ENCODE data around the gene NDOR1. TPM values are rescaled to one million over a fixed set of nuclear protein-coding genes. Genes with fewer than 3 reads are reported as not detected.

The NDOR1 gene
- total RNA-seq, 1 experiment from 2014 or later, result 7.8 TPM

DNA sequence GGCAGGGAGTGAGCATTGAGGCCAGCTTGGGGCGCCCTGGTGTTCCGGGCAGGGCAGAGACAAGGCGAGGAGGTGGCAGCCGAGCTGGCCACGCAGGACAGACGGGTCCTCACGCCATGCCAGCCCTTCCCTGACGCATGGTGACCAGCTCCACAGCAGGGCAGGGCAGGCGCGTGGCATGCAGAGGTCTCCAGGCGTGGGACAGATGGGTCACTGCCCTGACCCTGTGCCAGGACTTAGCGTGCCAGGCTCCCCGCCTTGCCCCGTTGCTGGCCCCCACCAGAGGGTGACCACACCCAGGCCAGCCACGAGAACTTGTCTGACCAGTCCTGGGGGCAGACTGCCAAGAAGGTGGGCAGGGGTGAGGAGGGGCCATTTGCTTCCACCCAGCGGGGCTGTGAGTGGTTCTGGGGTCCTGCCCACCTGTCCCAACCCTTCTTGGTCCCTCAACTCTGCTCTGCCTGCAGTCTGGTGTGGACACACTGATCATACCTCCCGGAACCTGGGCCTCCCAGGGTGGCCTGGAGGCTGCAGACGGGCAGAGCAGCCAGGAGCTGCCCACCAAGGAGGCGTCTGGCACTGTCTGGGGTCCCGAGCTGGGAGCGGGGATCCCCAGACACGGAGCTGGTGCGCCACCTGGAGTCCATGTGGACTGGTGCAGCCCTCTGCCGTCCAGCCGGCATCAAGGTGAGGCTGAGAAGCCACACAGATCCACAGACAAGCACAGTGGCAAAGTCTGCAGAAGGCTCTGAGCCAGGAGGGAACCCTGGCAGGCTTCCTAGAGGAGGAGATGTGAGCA, 21.8 kb downstream of the NDOR1 start, which contains the start of gene RNF224:
RNF224 (plus strand) TSS at position 449 of the 799 bp plus-strand sequence. CDS start 834 bp downstream, outside the sequence.
- Histone ChIP-seq H3K4me2 (ENCODE audit: low read depth, low read length, poor library complexity, severe bottlenecking) (no peak within 1 kb of the TSS), H3K4me1 (ENCODE audit: low read length) (peaks cover 22% of the 10 kb centered on the region)

DNA sequence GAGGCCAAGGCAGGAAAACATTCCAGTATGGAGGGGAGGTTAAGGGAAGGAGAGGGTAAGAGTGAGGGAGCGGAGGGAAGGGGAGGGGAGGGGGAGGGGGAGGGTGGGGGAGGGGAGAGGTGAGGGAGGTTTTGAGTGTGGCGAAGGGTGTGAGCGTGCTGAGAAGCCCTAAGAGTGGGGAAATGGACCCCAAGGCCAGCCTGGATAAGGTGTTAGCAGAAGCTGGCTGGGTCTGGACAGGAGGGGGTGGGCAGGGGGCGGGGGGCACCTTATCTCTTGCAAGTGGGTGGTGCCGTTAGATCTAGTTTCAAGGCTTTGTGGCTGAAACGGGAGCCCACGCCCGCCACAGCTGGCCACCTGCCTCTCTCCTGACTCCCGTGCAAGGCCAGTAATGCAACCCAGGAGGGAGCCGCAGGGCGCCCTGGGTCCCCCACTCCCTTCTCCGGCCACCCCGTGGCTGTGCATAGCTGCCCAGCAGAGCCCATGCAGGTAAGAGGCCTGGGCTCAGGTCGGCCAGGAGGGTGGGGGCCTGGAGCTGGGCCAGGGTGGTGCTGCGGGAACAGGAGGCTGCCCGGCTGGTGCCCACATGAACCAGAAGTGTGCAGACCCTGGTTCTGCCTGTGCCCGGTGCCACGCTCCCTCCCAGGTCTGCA, 22.5 kb downstream of the NDOR1 start:
- no peak overlapping the region for H3K27ac ChIP-seq (ENCODE audit: low read length)
- no peaks in the 10 kb centered on the region for H3K27me3 ChIP-seq (ENCODE audit: low read length)
- peaks cover 15% of the 10 kb centered on the region for H3K4me1 ChIP-seq (ENCODE audit: low read length)
- H3K9me3 ChIP-seq (ENCODE audit: low read length), result no peaks in the 10 kb centered on the region
- no peaks in the 10 kb centered on the region for H4K20me1 ChIP-seq (ENCODE audit: insufficient read depth, low read depth, low read length)
- no peak for DNase-seq
- H3K9me2 ChIP-seq (replicated peaks; ENCODE audit: insufficient read depth, low read length), result no peaks in the 10 kb centered on the region
- H3K4me3 ChIP-seq (ENCODE audit: low read length), result no peak overlapping the region
- no peak overlapping the region for H3K9ac ChIP-seq (ENCODE audit: low read length)
- H2AFZ ChIP-seq (ENCODE audit: low read length), result no peak overlapping the region
- no peaks in the 10 kb centered on the region for H3K36me3 ChIP-seq (ENCODE audit: insufficient read depth, low read length)
- no peak overlapping the region for H3K4me2 ChIP-seq (ENCODE audit: low read depth, low read length, poor library complexity, severe bottlenecking)
- no peaks in the 10 kb centered on the region for H3K79me2 ChIP-seq (ENCODE audit: low read length)

More for the DNA sequence above, 21.8 kb downstream of the NDOR1 start, which contains the start of gene RNF224:
- Histone ChIP-seq H2AFZ (ENCODE audit: low read length) (no peak within 1 kb of the TSS), H3K9me3 (ENCODE audit: low read length) (no peaks in the 10 kb centered on the region), H3K79me2 (ENCODE audit: low read length) (no peaks in the 10 kb centered on the region), H3K36me3 (ENCODE audit: insufficient read depth, low read length) (no peaks in the 10 kb centered on the region), H3K9ac (ENCODE audit: low read length) (no peak within 1 kb of the TSS), H3K9me2 (replicated peaks; ENCODE audit: insufficient read depth, low read length) (no peaks in the 10 kb centered on the region), H3K27me3 (ENCODE audit: low read length) (no peaks in the 10 kb centered on the region), H3K4me3 (ENCODE audit: low read length) (no peak within 1 kb of the TSS), H3K27ac (ENCODE audit: low read length) (no peak within 1 kb of the TSS), H4K20me1 (ENCODE audit: insufficient read depth, low read depth, low read length) (no peaks in the 10 kb centered on the region)
- DNase-seq, result peak; percentile 95

DNA sequence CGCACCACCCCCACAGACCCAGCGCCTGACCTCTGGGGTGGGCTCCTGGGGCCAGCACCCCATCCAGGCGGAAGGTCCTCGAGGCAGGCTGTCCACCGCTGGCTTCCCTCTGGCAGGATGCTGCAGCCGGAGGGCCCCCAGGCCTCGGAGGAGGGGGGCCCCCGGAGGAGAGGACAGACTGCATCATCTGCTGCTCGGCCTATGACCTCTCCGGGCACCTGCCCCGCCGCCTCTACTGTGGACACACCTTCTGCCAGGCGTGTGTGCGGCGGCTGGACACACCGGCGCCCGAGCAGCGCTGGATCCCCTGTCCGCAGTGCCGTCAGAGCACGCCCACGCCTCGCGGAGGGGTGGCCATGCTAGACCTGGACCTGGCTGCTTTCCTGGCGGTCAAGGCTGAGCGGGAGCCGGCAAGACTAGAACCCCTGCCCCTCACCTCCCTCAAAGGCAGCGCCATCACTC, 23.0 kb downstream of the NDOR1 start:
- no peak overlapping the region for H3K4me2 ChIP-seq (ENCODE audit: low read depth, low read length, poor library complexity, severe bottlenecking)
- H4K20me1 ChIP-seq (ENCODE audit: insufficient read depth, low read depth, low read length), result no peaks in the 10 kb centered on the region
- no peaks in the 10 kb centered on the region for H3K36me3 ChIP-seq (ENCODE audit: insufficient read depth, low read length)
- H3K27me3 ChIP-seq (ENCODE audit: low read length), result no peaks in the 10 kb centered on the region
- no peaks in the 10 kb centered on the region for H3K9me2 ChIP-seq (replicated peaks; ENCODE audit: insufficient read depth, low read length)
- no peaks in the 10 kb centered on the region for H3K79me2 ChIP-seq (ENCODE audit: low read length)
- H3K4me3 ChIP-seq (ENCODE audit: low read length), result no peak overlapping the region
- H3K4me1 ChIP-seq (ENCODE audit: low read length), result peaks cover 13% of the 10 kb centered on the region
- H3K9ac ChIP-seq (ENCODE audit: low read length), result no peak overlapping the region
- H3K27ac ChIP-seq (ENCODE audit: low read length), result no peak overlapping the region
- no peak overlapping the region for H2AFZ ChIP-seq (ENCODE audit: low read length)
- no peak for DNase-seq
- H3K9me3 ChIP-seq (ENCODE audit: low read length), result no peaks in the 10 kb centered on the region

DNA sequence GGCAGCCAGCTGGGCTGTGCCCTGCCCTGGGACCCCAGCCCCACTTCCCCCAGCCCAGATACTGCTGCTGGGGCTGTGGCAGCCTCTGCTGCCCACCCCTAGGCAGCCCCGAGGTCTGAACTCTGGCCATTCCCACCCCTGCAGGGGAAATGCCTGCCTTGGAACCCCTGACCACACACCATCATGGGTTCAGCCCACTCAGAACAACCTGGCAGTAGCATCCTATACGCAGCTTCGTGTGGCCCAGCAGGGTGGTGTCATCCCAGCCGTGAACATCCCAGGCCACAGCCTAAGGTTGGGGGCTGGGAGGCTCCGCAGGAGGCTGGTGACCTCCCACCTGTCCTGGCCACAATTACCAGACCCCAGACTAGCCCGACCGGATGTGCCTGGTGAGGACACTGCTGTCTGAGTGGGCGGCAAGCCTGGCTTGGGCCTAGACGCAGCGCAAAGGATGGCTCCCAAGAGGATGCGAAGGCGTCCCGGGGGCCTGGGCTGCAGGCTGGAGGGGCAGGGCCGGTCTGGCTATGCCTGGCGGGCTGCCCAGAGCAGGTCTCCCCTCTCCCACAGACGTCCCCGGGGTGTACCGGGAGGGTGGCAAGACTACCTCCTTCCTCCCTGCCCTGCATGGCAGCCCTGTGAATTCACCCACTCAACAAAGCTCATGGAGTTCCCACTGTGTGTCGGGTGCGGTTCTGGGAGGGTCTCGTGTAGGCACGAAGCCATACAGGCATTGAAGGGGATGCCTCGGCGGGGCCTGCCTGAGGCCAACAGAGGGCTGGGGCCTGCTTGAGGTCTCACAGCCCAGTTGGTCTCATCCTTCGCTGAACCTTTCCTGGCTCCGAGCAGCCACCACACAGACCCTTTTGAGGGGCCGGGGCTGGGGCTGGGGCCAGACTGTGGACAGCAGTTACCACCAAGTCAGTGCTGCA, 23.7 kb downstream of the NDOR1 start:
- H3K27me3 ChIP-seq (ENCODE audit: low read length), result no peaks in the 10 kb centered on the region
- no peak overlapping the region for H3K4me2 ChIP-seq (ENCODE audit: low read depth, low read length, poor library complexity, severe bottlenecking)
- no peaks in the 10 kb centered on the region for H3K79me2 ChIP-seq (ENCODE audit: low read length)

DNA sequence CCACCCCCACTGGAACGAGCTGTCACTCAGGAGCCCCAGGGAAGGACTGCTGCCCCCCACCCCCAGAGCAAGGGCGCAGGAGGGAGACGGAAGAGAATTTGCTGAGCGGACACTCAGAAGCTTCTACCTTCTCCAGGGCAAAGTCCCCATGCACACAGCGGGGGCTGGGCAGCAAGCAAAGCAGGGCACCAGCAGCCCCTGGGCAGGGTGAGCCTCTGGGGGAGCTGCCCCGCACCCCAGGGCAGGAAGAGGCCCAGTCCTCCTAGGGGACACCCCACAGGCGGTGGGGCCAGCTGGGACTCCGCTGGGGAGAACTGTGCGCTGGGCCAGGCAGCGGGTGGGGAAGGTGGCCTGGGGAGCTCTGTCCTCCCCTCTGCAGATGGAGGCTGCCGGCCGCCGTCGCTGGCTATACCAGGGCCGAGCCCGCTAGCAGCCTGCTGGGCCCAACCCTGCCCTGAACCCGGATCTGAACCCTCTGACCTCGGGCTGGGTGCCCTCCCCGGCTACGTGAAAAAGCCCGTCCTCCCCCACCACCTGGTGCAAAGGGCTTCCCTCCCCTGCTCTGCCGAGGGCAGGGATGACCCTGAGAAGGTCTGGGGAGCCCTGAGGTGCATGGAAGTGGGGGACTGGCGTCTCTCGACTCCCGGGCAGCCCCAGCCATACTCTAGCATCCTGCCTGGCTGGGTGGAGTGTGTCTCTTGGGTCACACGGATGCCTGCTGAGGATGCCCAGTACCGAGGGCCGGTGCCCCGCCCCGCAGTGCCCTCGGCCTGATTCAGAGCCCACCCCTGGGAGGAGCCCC, 24.6 kb downstream of the NDOR1 start:
- Histone ChIP-seq H3K4me1 (ENCODE audit: low read length) (peaks cover 13% of the 10 kb centered on the region), H3K27me3 (ENCODE audit: low read length) (no peaks in the 10 kb centered on the region), H2AFZ (ENCODE audit: low read length) (no peak overlapping the region), H3K4me3 (ENCODE audit: low read length) (no peak overlapping the region), H3K9me2 (replicated peaks; ENCODE audit: insufficient read depth, low read length) (no peaks in the 10 kb centered on the region), H3K9me3 (ENCODE audit: low read length) (no peaks in the 10 kb centered on the region), H3K27ac (ENCODE audit: low read length) (no peak overlapping the region), H3K79me2 (ENCODE audit: low read length) (no peaks in the 10 kb centered on the region), H4K20me1 (ENCODE audit: insufficient read depth, low read depth, low read length) (peaks cover 10% of the 10 kb centered on the region; the same call in 1 of the 2 replicates), H3K4me2 (ENCODE audit: low read depth, low read length, poor library complexity, severe bottlenecking) (no peak overlapping the region), H3K36me3 (ENCODE audit: insufficient read depth, low read length) (no peaks in the 10 kb centered on the region), H3K9ac (ENCODE audit: low read length) (no peak overlapping the region)
- DNase-seq, result no peak

More for the DNA sequence above, 23.7 kb downstream of the NDOR1 start:
- H3K27ac ChIP-seq (ENCODE audit: low read length), result no peak overlapping the region
- H3K9ac ChIP-seq (ENCODE audit: low read length), result no peak overlapping the region
- peaks cover 2% of the 10 kb centered on the region; the same call in 1 of the 2 replicates for H4K20me1 ChIP-seq (ENCODE audit: insufficient read depth, low read depth, low read length)
- no peaks in the 10 kb centered on the region for H3K9me2 ChIP-seq (replicated peaks; ENCODE audit: insufficient read depth, low read length)
- H2AFZ ChIP-seq (ENCODE audit: low read length), result no peak overlapping the region
- no peaks in the 10 kb centered on the region for H3K36me3 ChIP-seq (ENCODE audit: insufficient read depth, low read length)
- no peak overlapping the region for H3K4me3 ChIP-seq (ENCODE audit: low read length)
- H3K4me1 ChIP-seq (ENCODE audit: low read length), result peaks cover 10% of the 10 kb centered on the region
- no peaks in the 10 kb centered on the region for H3K9me3 ChIP-seq (ENCODE audit: low read length)
- DNase-seq, result no peak

DNA sequence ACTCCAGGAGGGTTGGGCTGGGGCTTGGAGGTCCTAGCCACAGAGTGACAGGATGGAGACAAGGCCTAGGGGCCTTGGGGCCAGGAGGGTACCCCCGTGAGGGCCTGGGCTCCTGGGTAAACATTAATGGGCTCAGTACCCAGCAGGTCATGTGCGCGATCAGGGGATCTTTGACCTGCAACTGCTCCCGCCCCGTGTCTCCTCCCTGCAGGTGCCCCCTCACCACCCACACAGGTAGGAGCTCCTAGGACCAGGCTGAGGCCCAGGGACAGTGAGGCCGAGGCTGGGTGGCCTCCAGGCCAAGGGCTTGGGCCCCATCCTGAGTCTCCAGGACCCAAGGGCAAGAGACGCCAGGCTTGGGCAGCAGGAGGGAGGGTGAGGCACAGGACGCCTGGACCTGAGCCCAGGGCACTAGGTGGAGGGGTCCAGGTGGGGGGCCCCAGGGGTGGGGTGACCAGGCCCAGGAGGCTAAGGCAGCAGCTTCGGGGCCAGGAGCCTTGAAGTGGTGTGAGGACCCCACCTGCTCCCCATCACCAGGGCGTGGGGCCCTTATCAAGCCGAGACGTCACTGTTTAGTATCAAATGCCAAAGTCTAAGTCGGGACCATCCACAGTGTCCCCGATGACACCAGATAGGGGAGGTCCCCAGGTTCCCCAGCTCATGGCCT, 25.3 kb downstream of the NDOR1 start, which contains the start of gene SLC34A3:
SLC34A3 (plus strand) TSS at position 197 of the 667 bp plus-strand sequence. CDS start 802 bp downstream, outside the sequence.
- Histone ChIP-seq H3K27me3 (ENCODE audit: low read length) (no peaks in the 10 kb centered on the region), H3K9ac (ENCODE audit: low read length) (no peak within 1 kb of the TSS), H3K36me3 (ENCODE audit: insufficient read depth, low read length) (no peaks in the 10 kb centered on the region), H4K20me1 (ENCODE audit: insufficient read depth, low read depth, low read length) (peaks cover 18% of the 10 kb centered on the region; the same call in 1 of the 2 replicates), H3K4me1 (ENCODE audit: low read length) (peaks cover 19% of the 10 kb centered on the region), H3K9me3 (ENCODE audit: low read length) (no peaks in the 10 kb centered on the region), H3K4me2 (ENCODE audit: low read depth, low read length, poor library complexity, severe bottlenecking) (no peak within 1 kb of the TSS), H2AFZ (ENCODE audit: low read length) (no peak within 1 kb of the TSS), H3K27ac (ENCODE audit: low read length) (no peak within 1 kb of the TSS), H3K9me2 (replicated peaks; ENCODE audit: insufficient read depth, low read length) (no peaks in the 10 kb centered on the region), H3K79me2 (ENCODE audit: low read length) (no peaks in the 10 kb centered on the region), H3K4me3 (ENCODE audit: low read length) (no peak within 1 kb of the TSS)
- DNase-seq, result no peak

Measured in Karpas-422 (cell line).